HUES64 (cell line): ENCODE data around the gene BACE1-AS.
"Not testable (repeated sequence)": the region's sequence is repeated elsewhere in the genome, so short reads cannot be mapped to it uniquely, and the experiment has no call there.

Experiments
- H3K27ac ChIP-seq: 2 replicates; pipeline ENCODE4 v1.7.0; 2013; ENCODE audit warnings: low read depth, low read length, inconsistent platforms
- H3K27me3 ChIP-seq: 2 replicates; pipeline ENCODE4 v1.6.1; 2013; ENCODE audit warnings: mild to moderate bottlenecking, low read length; ENCODE audit not compliant: insufficient read depth
- H3K36me3 ChIP-seq: 2 replicates; pipeline ENCODE4 v1.6.1; 2013; ENCODE audit warnings: mild to moderate bottlenecking, low read length; ENCODE audit not compliant: insufficient read depth
- H3K4me1 ChIP-seq: 2 replicates; pipeline ENCODE4 v1.6.1; 2013; ENCODE audit warnings: mild to moderate bottlenecking, low read length, moderate library complexity; ENCODE audit not compliant: insufficient read depth
- H3K4me3 ChIP-seq: 2 replicates; pipeline ENCODE4 v1.5.1; 2013; ENCODE audit warnings: mild to moderate bottlenecking, low read length, moderate library complexity
- H3K9ac ChIP-seq: 2 replicates; pipeline ENCODE4 v1.6.1; 2013; ENCODE audit warnings: mild to moderate bottlenecking, low read depth, low read length
- H3K9me3 ChIP-seq: 2 replicates; pipeline ENCODE4 v1.6.1; 2013; ENCODE audit warnings: low read depth, low read length; ENCODE audit not compliant: insufficient read depth
- WGBS: fragments of 150-250, 120-280 bp; methylation state at CpG from one replicate; pipeline ENCODE4 v1.1.7; 2013; ENCODE audit warnings: missing lambda C conversion rate; 5-methylcytosine and 5-hydroxymethylcytosine counted together

Gene BACE1-AS

GRCh38 chr11:117271208-117271607, 19.9 kb upstream of the BACE1-AS start:
- Histone ChIP-seq H3K4me3 (no peak overlapping the region), H3K27me3 (no peaks in the 10 kb centered on the region), H3K4me1 (no peaks in the 10 kb centered on the region; the same call in 1 of the 2 replicates), H3K36me3 (peaks cover 9% of the 10 kb centered on the region), H3K9me3 (no peaks in the 10 kb centered on the region; the same call in 1 of the 2 replicates), H3K27ac (no peak overlapping the region), H3K9ac (no peak overlapping the region)
- 83% methylated on average over 4 of the region's 4 CpGs for WGBS

GRCh38 chr11:117272175-117272574, 19.0 kb upstream of the BACE1-AS start:
- not testable (repeated sequence) for H3K27me3 ChIP-seq, H3K4me3 ChIP-seq, H3K4me1 ChIP-seq, H3K9ac ChIP-seq, H3K36me3 ChIP-seq, H3K9me3 ChIP-seq, H3K27ac ChIP-seq
- 98% methylated on average over 5 of the region's 5 CpGs for WGBS

GRCh38 chr11:117273550-117274289, 17.4 kb upstream of the BACE1-AS start:
- 85% methylated on average over 9 of the region's 9 CpGs for WGBS
- Histone ChIP-seq H3K27me3 (no peaks in the 10 kb centered on the region), H3K4me1 (no peaks in the 10 kb centered on the region; the same call in 1 of the 2 replicates), H3K27ac (no peak overlapping the region), H3K4me3 (no peak overlapping the region), H3K36me3 (peaks cover 9% of the 10 kb centered on the region), H3K9me3 (no peaks in the 10 kb centered on the region; the same call in 1 of the 2 replicates), H3K9ac (no peak overlapping the region)

GRCh38 chr11:117278347-117278746, 12.8 kb upstream of the BACE1-AS start:
- peaks cover 46% of the 10 kb centered on the region for H3K36me3 ChIP-seq
- H3K27me3 ChIP-seq = no peaks in the 10 kb centered on the region
- no peak overlapping the region for H3K27ac ChIP-seq
- H3K9me3 ChIP-seq = no peaks in the 10 kb centered on the region
- peaks cover 2% of the 10 kb centered on the region; the same call in 1 of the 2 replicates for H3K4me1 ChIP-seq
- H3K9ac ChIP-seq = no peak overlapping the region
- no peak overlapping the region for H3K4me3 ChIP-seq
- 83% methylated on average over 1 of the region's 2 CpGs for WGBS

- no peak overlapping the region for H3K9ac ChIP-seq
- no peaks in the 10 kb centered on the region for H3K9me3 ChIP-seq
- no peak overlapping the region for H3K4me3 ChIP-seq
- peaks cover 2% of the 10 kb centered on the region; the same call in 1 of the 2 replicates for H3K4me1 ChIP-seq
- no peak overlapping the region for H3K27ac ChIP-seq
- H3K36me3 ChIP-seq = peaks cover 60% of the 10 kb centered on the region
- no peaks in the 10 kb centered on the region for H3K27me3 ChIP-seq
- WGBS = 93% methylated on average over 4 of the region's 4 CpGs
Observed at GRCh38 chr11:117279711-117280376, 11.3 kb upstream of the BACE1-AS start.

GRCh38 chr11:117281159-117281558, 10.0 kb upstream of the BACE1-AS start:
- H3K9me3 ChIP-seq = no peaks in the 10 kb centered on the region
- H3K36me3 ChIP-seq = peaks cover 64% of the 10 kb centered on the region
- no peak overlapping the region for H3K9ac ChIP-seq
- no peaks in the 10 kb centered on the region for H3K27me3 ChIP-seq
- 84% methylated on average over 6 of the region's 6 CpGs for WGBS
- H3K4me3 ChIP-seq = no peak overlapping the region
- peaks cover 2% of the 10 kb centered on the region; the same call in 1 of the 2 replicates for H3K4me1 ChIP-seq
- no peak overlapping the region; the same call in none of the 2 replicates for H3K27ac ChIP-seq

GRCh38 chr11:117281869-117282268, 9.3 kb upstream of the BACE1-AS start:
- 96% methylated on average over 7 of the region's 7 CpGs for WGBS
- Histone ChIP-seq H3K27ac (no peak overlapping the region), H3K36me3 (peaks cover 70% of the 10 kb centered on the region), H3K4me1 (peaks cover 2% of the 10 kb centered on the region; the same call in 1 of the 2 replicates), H3K9ac (no peak overlapping the region), H3K9me3 (no peaks in the 10 kb centered on the region), H3K4me3 (no peak overlapping the region), H3K27me3 (no peaks in the 10 kb centered on the region)

- no peak overlapping the region for H3K9ac ChIP-seq
- no peak overlapping the region for H3K4me3 ChIP-seq
- peaks cover 2% of the 10 kb centered on the region; the same call in 1 of the 2 replicates for H3K4me1 ChIP-seq
- H3K9me3 ChIP-seq = no peaks in the 10 kb centered on the region
- 93% methylated on average over 3 of the region's 3 CpGs for WGBS
- peaks cover 79% of the 10 kb centered on the region for H3K36me3 ChIP-seq
- H3K27me3 ChIP-seq = no peaks in the 10 kb centered on the region
- no peak overlapping the region for H3K27ac ChIP-seq
Observed at GRCh38 chr11:117282956-117283355, 8.2 kb upstream of the BACE1-AS start.

- H3K36me3 ChIP-seq = peaks cover 89% of the 10 kb centered on the region
- no peak overlapping the region for H3K27ac ChIP-seq
- no peak overlapping the region for H3K9ac ChIP-seq
- no peaks in the 10 kb centered on the region for H3K9me3 ChIP-seq
- peaks cover 2% of the 10 kb centered on the region; the same call in 1 of the 2 replicates for H3K4me1 ChIP-seq
- no peaks in the 10 kb centered on the region for H3K27me3 ChIP-seq
- 100% methylated on average over 2 of the region's 2 CpGs for WGBS
- no peak overlapping the region for H3K4me3 ChIP-seq
Observed at GRCh38 chr11:117284053-117284452, 7.1 kb upstream of the BACE1-AS start.

GRCh38 chr11:117286588-117286987, 4.6 kb upstream of the BACE1-AS start:
- 96% methylated on average over 1 of the region's 2 CpGs for WGBS
- H3K9ac ChIP-seq = no peak overlapping the region

GRCh38 chr11:117287668-117288067, 3.5 kb upstream of the BACE1-AS start:
- Histone ChIP-seq H3K27me3 (no peaks in the 10 kb centered on the region), H3K9me3 (no peaks in the 10 kb centered on the region), H3K4me1 (no peaks in the 10 kb centered on the region), H3K27ac (no peak overlapping the region), H3K36me3 (peaks cover 76% of the 10 kb centered on the region), H3K4me3 (no peak overlapping the region), H3K9ac (no peak overlapping the region)
- WGBS = 85% methylated on average over 2 of the region's 3 CpGs

More at GRCh38 chr11:117286588-117286987, 4.6 kb upstream of the BACE1-AS start:
- H3K27ac ChIP-seq = no peak overlapping the region
- H3K36me3 ChIP-seq = peaks cover 87% of the 10 kb centered on the region
- no peaks in the 10 kb centered on the region for H3K4me1 ChIP-seq
- no peaks in the 10 kb centered on the region for H3K9me3 ChIP-seq
- H3K27me3 ChIP-seq = no peaks in the 10 kb centered on the region
- H3K4me3 ChIP-seq = no peak overlapping the region
